ENCODE results near the gene MYBBP1A. TPM values are rescaled to one million over a fixed set of nuclear protein-coding genes. Genes with fewer than 3 reads are reported as not detected.

Gene MYBBP1A
- total RNA-seq, 1 experiment from 2014 or later, result 155 TPM

DNA sequence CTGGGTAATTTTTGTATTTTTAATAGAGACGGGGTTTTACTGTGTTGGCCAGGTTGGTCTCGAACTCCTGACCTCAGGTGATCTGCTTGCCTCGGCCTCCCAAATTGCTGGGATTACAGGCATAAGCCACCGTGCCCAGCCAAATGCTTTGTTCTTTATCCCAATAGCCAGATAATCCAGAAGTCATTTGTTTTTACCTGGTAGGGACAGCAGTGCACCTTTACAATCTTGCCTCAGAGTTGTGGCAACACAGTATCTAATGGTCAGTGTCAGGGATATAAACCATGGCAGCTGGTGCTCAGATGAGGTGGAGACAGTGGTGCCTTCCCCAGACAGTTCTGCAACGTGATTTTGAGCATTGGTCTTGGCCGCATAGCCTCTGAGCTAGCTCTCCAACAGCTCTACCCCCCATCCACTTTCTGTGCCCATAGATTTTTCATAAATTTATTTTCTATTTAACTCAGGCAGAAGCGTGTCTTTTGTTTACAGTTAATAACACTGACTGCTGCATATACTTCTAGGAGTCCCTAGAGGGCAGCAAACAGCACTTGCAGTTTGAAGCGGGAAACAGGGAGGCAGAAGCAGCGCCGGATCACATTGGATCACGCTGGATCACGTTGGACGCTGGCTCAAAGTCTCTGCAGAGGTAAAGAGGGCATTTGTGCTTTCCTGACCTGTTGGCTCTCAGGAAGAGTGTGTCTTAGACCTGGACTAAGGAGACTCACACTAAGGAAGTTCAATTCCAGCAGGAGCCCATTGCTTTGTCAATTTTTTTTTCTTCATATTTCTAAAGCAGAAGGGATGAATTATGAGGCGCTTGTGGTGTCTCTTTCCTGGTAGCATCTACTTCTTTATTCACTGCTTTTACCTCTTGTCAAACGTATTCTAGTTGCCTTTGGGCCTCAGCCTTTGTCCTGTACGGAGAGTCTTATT lies 10.3 kb upstream of the MYBBP1A start:
- Histone ChIP-seq H3F3A (ENCODE audit: low read length, unreplicated experiment) (no peaks in the 10 kb centered on the region), H2AFZ (ENCODE audit: low read length) (peak overlapping the region; percentile 65), H3K4me1 (ENCODE audit: insufficient read depth, low read length) (no peaks in the 10 kb centered on the region), H3K27me3 (ENCODE audit: low read length) (no peaks in the 10 kb centered on the region), H3K27ac (ENCODE audit: low read length) (no peak overlapping the region), H3K36me3 (ENCODE audit: low read depth, low read length) (no peaks in the 10 kb centered on the region), H4K20me1 (ENCODE audit: low read length) (no peaks in the 10 kb centered on the region), H3K4me3 (ENCODE audit: low read length) (no peak overlapping the region; the same call in 1 of the 2 replicates), H3K9ac (ENCODE audit: low read length) (no peak overlapping the region), H3K9me3 (ENCODE audit: low read length) (no peaks in the 10 kb centered on the region), H3K79me2 (ENCODE audit: low read length) (no peaks in the 10 kb centered on the region), H3K9me2 (replicated peaks; ENCODE audit: low read length) (no peaks in the 10 kb centered on the region), H3K4me2 (ENCODE audit: low read length) (peak overlapping the region; percentile 33)
- peak; percentile 89 for ATAC-seq
- BruUV-seq (replicated peaks), result no TSS peak
- intact Hi-C loops (cut with micrococcal nuclease), result loop anchor here (1.0 kb wide), 1 partner anchor 61 kb away; no protein-coding TSS in a partner anchor
- DNase-seq, result peak; percentile 74
- TF ChIP-seq EZH2 (IDR thresholded peaks at IDR 0.05; ENCODE audit: low read length, unreplicated experiment) (no peak), EZH2phosphoT487 (IDR thresholded peaks at IDR 0.05; ENCODE audit: borderline replicate concordance, low read length) (no peak)
- TF ChIP-seq, protein P1, sequence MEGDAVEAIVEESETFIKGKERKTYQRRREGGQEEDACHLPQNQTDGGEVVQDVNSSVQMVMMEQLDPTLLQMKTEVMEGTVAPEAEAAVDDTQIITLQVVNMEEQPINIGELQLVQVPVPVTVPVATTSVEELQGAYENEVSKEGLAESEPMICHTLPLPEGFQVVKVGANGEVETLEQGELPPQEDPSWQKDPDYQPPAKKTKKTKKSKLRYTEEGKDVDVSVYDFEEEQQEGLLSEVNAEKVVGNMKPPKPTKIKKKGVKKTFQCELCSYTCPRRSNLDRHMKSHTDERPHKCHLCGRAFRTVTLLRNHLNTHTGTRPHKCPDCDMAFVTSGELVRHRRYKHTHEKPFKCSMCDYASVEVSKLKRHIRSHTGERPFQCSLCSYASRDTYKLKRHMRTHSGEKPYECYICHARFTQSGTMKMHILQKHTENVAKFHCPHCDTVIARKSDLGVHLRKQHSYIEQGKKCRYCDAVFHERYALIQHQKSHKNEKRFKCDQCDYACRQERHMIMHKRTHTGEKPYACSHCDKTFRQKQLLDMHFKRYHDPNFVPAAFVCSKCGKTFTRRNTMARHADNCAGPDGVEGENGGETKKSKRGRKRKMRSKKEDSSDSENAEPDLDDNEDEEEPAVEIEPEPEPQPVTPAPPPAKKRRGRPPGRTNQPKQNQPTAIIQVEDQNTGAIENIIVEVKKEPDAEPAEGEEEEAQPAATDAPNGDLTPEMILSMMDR (conservative IDR thresholded peaks at IDR 0.05; ENCODE audit: low read depth, low read length), result peak; percentile 75
- CTCF ChIA-PET, result no interaction called here
- POLR2A ChIA-PET (ENCODE audit: unreplicated experiment), result no interaction called here

DNA sequence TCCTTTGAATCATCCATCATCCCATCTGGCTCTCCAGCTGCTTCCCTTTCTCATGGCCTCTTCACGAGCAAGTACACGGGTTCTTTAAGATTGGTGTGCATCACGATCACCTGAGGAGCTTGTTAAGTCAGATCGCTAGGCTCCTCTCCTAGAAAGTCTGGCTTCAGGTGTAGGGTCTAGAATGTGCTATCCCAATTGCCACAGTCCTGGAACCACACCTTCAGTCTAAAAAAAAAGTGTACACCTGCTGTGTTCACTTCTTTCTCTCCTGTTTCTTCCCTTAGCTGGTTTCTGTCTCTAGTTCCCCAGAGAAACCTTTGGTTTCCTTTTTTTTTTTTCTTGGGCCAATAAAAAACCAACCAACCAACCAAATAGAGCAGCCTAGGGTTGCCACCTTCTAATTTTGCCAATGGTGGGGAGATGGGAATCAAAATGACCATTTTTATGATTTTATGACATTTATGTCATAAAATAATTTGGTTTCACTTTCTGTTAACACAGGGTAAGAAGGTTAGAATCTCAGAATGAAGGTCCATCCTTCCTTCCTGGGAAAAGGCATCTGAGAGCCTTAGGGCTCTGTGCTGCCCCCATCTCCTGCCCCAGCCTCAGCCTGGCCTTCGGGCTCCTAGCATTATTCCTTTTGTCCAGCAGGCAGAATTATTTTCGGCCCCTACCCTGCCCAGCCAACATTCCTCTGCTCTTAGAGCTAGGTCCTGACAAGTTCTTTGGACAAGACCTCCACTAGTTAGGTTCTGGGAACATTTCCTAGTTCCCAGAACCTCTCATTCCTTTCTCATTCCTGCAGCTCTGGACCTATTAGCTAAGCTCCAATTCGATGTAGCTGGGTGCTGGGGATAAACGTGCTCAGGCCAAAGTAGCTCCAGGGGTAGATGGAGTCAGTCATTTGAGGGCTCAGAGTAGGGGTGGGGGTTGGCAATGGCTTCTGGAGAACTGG lies 7.1 kb upstream of the MYBBP1A start:
- Histone ChIP-seq H3K79me2 (ENCODE audit: low read length) (no peaks in the 10 kb centered on the region), H3K4me1 (ENCODE audit: insufficient read depth, low read length) (no peaks in the 10 kb centered on the region), H3K4me3 (ENCODE audit: low read length) (no peak overlapping the region), H3K9ac (ENCODE audit: low read length) (no peak overlapping the region), H3K27me3 (ENCODE audit: low read length) (no peaks in the 10 kb centered on the region), H2AFZ (ENCODE audit: low read length) (no peak overlapping the region), H3K9me3 (ENCODE audit: low read length) (no peaks in the 10 kb centered on the region), H3F3A (ENCODE audit: low read length, unreplicated experiment) (no peaks in the 10 kb centered on the region), H3K27ac (ENCODE audit: low read length) (no peak overlapping the region), H3K9me2 (replicated peaks; ENCODE audit: low read length) (no peaks in the 10 kb centered on the region), H4K20me1 (ENCODE audit: low read length) (no peaks in the 10 kb centered on the region), H3K36me3 (ENCODE audit: low read depth, low read length) (no peaks in the 10 kb centered on the region), H3K4me2 (ENCODE audit: low read length) (no peak overlapping the region)
- intact Hi-C loops (cut with micrococcal nuclease), result no loop called here
- ATAC-seq (no peak), DNase-seq (no peak)
- no TSS peak for BruUV-seq (replicated peaks)
- CTCF ChIA-PET, result no interaction called here
- POLR2A ChIA-PET (ENCODE audit: unreplicated experiment), result no interaction called here
- TF ChIP-seq, protein P1 (conservative IDR thresholded peaks at IDR 0.05; ENCODE audit: low read depth, low read length), result no peak
- TF ChIP-seq EZH2phosphoT487 (IDR thresholded peaks at IDR 0.05; ENCODE audit: borderline replicate concordance, low read length) (no peak), EZH2 (IDR thresholded peaks at IDR 0.05; ENCODE audit: low read length, unreplicated experiment) (no peak)
